ENCODE results near the gene GPX3.

GPX3 gene

DNA sequence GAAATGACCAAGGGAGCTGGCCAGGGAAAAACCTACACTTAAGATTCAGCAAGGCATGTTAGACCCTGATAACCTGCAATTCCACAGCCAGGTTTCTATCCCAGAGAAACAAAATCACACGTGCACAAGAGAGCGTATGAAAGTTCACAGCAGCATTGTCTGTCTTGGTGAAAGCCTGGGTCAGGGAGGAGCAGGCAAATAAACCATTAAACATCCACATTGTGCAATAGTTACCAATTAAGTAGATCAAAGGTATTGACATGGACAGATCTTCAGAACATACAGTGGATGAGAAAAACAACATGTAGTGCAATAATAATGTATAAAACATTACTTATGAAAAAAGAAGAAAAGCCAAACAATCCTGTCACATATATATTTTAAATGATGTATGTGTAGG is 15.9 kb upstream of the GPX3 start:
- Histone ChIP-seq H3K27me3 (replicated peaks; ENCODE audit: insufficient read depth, low read length) (no peaks in the 10 kb centered on the region), H3K4me2 (ENCODE audit: low read depth, low read length) (no peak overlapping the region), H2AFZ (ENCODE audit: low read length) (no peak overlapping the region), H3K4me1 (ENCODE audit: low read length) (no peaks in the 10 kb centered on the region), H3K4me3 (ENCODE audit: low read length) (no peak overlapping the region), H3F3A (ENCODE audit: insufficient read depth, low read length) (no peaks in the 10 kb centered on the region), H3K79me2 (ENCODE audit: low read length) (no peaks in the 10 kb centered on the region), H4K20me1 (ENCODE audit: insufficient read depth, low read length) (no peaks in the 10 kb centered on the region), H3K9me2 (replicated peaks; ENCODE audit: insufficient read depth, low read length) (no peaks in the 10 kb centered on the region), H3K9me3 (replicated peaks; ENCODE audit: insufficient read depth, low read length) (no peaks in the 10 kb centered on the region), H3K36me3 (replicated peaks; ENCODE audit: insufficient read depth, low read length) (no peaks in the 10 kb centered on the region), H3K9ac (ENCODE audit: low read length) (no peak overlapping the region), H3K27ac (ENCODE audit: low read length) (no peak overlapping the region)
- TF ChIP-seq EZH2phosphoT487 (IDR thresholded peaks at IDR 0.05; ENCODE audit: low read length) (no peak), EZH2 (optimal IDR thresholded peaks at IDR 0.05; ENCODE audit: low read depth, low read length) (no peak)
- TF ChIP-seq, protein P1, sequence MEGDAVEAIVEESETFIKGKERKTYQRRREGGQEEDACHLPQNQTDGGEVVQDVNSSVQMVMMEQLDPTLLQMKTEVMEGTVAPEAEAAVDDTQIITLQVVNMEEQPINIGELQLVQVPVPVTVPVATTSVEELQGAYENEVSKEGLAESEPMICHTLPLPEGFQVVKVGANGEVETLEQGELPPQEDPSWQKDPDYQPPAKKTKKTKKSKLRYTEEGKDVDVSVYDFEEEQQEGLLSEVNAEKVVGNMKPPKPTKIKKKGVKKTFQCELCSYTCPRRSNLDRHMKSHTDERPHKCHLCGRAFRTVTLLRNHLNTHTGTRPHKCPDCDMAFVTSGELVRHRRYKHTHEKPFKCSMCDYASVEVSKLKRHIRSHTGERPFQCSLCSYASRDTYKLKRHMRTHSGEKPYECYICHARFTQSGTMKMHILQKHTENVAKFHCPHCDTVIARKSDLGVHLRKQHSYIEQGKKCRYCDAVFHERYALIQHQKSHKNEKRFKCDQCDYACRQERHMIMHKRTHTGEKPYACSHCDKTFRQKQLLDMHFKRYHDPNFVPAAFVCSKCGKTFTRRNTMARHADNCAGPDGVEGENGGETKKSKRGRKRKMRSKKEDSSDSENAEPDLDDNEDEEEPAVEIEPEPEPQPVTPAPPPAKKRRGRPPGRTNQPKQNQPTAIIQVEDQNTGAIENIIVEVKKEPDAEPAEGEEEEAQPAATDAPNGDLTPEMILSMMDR (IDR thresholded peaks at IDR 0.05; ENCODE audit: low read length): no peak
- DNase-seq: no peak

DNA sequence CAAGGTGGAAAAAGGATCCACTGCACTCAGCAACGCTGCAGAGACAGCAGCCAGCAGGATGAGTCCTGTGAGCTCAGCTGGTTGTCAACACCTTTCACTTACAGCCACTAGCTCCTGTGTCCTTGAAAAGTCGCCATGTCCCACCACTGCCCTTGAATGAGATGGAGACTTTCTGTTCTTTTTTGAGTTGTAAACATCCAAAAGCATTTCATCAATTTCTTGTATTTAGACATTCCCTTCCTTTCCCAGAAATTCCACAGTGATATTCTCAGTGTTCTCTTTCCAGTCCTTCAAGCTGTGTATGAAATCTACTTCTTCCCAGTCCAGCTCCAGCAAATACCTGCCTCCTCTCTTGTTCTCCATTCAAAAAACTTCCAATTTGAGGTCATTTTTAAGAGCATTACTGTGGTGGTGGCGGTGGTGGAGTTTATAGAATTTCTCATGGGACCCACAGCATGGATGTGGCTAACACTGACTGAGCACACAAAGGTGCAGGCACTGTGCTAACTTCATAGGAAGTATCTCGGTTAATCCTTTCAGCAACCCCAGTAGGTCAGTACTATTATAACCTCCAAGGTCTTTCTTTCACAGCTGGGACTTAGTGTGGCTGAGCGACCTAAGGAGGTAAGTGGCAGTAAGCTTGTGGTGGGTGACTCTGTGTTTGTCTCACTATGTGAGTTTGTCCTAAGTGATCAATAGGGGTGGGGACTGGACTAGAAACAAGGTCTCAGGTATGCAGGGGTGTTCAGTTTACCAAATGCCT is 15.0 kb upstream of the GPX3 start:
- Histone ChIP-seq H3K9me3 (replicated peaks; ENCODE audit: insufficient read depth, low read length) (no peaks in the 10 kb centered on the region), H3F3A (ENCODE audit: insufficient read depth, low read length) (no peaks in the 10 kb centered on the region), H4K20me1 (ENCODE audit: insufficient read depth, low read length) (no peaks in the 10 kb centered on the region), H3K36me3 (replicated peaks; ENCODE audit: insufficient read depth, low read length) (no peaks in the 10 kb centered on the region), H3K4me3 (ENCODE audit: low read length) (no peak overlapping the region), H2AFZ (ENCODE audit: low read length) (no peak overlapping the region), H3K27me3 (replicated peaks; ENCODE audit: insufficient read depth, low read length) (no peaks in the 10 kb centered on the region), H3K79me2 (ENCODE audit: low read length) (no peaks in the 10 kb centered on the region), H3K9me2 (replicated peaks; ENCODE audit: insufficient read depth, low read length) (no peaks in the 10 kb centered on the region), H3K4me1 (ENCODE audit: low read length) (no peaks in the 10 kb centered on the region), H3K27ac (ENCODE audit: low read length) (no peak overlapping the region), H3K9ac (ENCODE audit: low read length) (no peak overlapping the region), H3K4me2 (ENCODE audit: low read depth, low read length) (no peak overlapping the region)
- TF ChIP-seq, protein P1 (IDR thresholded peaks at IDR 0.05; ENCODE audit: low read length): no peak
- no peak for TF ChIP-seq EZH2 (optimal IDR thresholded peaks at IDR 0.05; ENCODE audit: low read depth, low read length)
- TF ChIP-seq EZH2phosphoT487 (IDR thresholded peaks at IDR 0.05; ENCODE audit: low read length): no peak
- no peak for DNase-seq

DNA sequence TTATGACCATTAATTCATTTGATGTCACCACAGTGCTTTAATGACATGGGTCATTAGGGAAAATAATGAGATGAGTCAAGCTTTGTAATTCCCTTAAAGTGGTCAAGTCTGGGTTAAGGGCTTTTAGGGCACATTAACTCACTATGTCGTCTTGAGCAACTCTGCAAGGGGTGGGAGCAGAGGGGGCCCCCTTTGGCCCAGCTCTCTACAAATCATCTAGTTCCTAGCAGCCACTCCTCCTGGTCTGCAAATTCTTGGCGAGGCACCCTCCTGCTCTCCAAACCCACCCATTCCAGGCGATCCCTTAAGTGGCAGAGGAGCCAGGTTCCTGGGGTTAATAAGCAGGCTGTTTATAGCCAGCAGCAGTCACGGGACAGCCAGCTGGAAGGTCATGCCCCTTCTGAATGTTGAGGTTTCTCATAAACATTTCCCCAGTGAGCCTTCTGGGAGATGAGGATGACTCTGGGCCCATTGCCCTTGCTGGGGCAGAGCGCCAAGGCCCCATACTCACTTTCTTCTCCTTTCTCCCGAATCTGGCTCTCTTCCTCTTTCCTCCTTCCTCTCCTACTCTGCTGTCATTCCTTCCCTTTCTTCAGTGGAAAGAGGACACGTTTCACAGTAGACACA is 14.3 kb upstream of the GPX3 start:
- H3K9me2 ChIP-seq (replicated peaks; ENCODE audit: insufficient read depth, low read length): no peaks in the 10 kb centered on the region
- H3K27ac ChIP-seq (ENCODE audit: low read length): no peak overlapping the region
- TF ChIP-seq EZH2 (optimal IDR thresholded peaks at IDR 0.05; ENCODE audit: low read depth, low read length) (no peak), EZH2phosphoT487 (IDR thresholded peaks at IDR 0.05; ENCODE audit: low read length) (no peak)
- TF ChIP-seq, protein P1 (IDR thresholded peaks at IDR 0.05; ENCODE audit: low read length): no peak
- H4K20me1 ChIP-seq (ENCODE audit: insufficient read depth, low read length): no peaks in the 10 kb centered on the region
- no peak overlapping the region for H2AFZ ChIP-seq (ENCODE audit: low read length)
- H3K79me2 ChIP-seq (ENCODE audit: low read length): no peaks in the 10 kb centered on the region
- H3K4me2 ChIP-seq (ENCODE audit: low read depth, low read length): no peak overlapping the region
- H3K9ac ChIP-seq (ENCODE audit: low read length): no peak overlapping the region
- no peaks in the 10 kb centered on the region for H3F3A ChIP-seq (ENCODE audit: insufficient read depth, low read length)
- H3K4me1 ChIP-seq (ENCODE audit: low read length): no peaks in the 10 kb centered on the region
- H3K4me3 ChIP-seq (ENCODE audit: low read length): no peak overlapping the region
- H3K9me3 ChIP-seq (replicated peaks; ENCODE audit: insufficient read depth, low read length): no peaks in the 10 kb centered on the region
- no peaks in the 10 kb centered on the region for H3K27me3 ChIP-seq (replicated peaks; ENCODE audit: insufficient read depth, low read length)
- DNase-seq: no peak
- H3K36me3 ChIP-seq (replicated peaks; ENCODE audit: insufficient read depth, low read length): no peaks in the 10 kb centered on the region
